HG02610 (cell line): ENCODE measurements around the gene CCDC28A.
"Not testable (repeated sequence)": the region's sequence is repeated elsewhere in the genome, so short reads cannot be mapped to it uniquely, and the experiment has no call there.

Experiments used
- ATAC-seq: cut with Tn5 transposase; IDR thresholded peaks from one replicate; pipeline ENCODE4 v1.9.1; 2021; ENCODE audit warnings: mild to moderate bottlenecking, moderate library complexity; ENCODE audit not compliant: unreplicated experiment

Gene CCDC28A

GRCh38 chr6:138773177-138774091 lies at the start of gene CCDC28A:
CCDC28A (plus strand) TSS chr6:138773769; CDS start chr6:138776121, 2,352 bp downstream.
- ATAC-seq, result peak; percentile 88

- ATAC-seq, result no peak
Measured at GRCh38 chr6:138724015-138724414, 49.6 kb upstream of the CCDC28A start.

DNA sequence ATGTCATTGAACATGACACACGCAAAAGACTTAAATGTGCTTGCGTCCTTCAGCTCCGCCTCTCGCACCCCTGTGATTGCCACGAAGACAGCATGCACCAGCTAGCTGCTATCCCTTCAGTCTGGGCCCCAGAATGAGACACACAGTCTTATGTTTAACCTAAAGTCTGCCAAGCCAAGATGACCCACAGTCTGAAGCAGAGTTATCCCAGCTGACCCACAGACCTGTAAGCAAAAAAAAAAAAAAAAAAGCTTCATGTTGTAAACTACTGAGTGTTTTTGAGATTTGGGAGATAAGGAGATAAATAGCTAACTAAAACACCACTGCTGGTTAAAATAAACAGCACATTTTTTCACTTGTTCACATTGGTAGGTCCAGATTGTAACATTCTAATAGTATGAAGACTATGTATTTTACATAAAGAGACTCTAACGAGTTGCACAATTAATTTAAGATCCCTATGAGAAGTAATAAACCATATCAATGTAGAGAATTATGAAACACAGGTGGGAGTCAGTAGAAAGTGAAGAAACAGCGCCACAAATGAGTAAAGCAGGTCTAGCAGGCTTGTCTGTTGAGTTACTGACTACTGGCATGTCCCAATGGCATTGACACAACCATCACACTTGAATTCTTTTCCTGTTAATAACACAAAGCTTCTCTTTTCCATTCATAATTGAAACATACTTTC lies 47.4 kb upstream of the CCDC28A start:
- no peak for ATAC-seq

GRCh38 chr6:138726757-138727097 lies 46.8 kb upstream of the CCDC28A start:
- no peak for ATAC-seq

- no peak for ATAC-seq
Measured at GRCh38 chr6:138727182-138727581, 46.4 kb upstream of the CCDC28A start.

- no peak for ATAC-seq
Measured at GRCh38 chr6:138728662-138729061, 44.9 kb upstream of the CCDC28A start.

GRCh38 chr6:138730037-138730436 lies 43.5 kb upstream of the CCDC28A start:
- ATAC-seq, result not testable (repeated sequence)

DNA sequence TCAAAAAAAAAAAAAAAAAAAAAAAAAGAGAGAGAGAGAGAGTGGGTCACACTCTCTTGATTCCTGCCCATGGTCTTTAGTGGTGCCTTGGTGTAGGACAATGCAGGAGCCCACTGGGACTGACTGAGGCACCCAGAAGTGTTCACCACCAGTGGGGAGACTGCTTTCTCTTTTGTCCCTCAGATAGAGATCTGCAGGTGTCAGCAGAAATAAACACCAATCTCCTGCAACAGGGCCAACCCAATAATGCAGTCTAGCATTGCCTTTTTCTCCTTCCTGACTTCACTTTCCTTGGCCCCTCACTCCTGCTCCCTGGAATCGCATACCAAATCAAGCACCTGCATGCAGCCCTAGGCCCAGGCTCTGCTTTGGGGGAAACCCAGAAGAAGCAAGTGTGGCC lies 39.0 kb upstream of the CCDC28A start:
- no peak for ATAC-seq

DNA sequence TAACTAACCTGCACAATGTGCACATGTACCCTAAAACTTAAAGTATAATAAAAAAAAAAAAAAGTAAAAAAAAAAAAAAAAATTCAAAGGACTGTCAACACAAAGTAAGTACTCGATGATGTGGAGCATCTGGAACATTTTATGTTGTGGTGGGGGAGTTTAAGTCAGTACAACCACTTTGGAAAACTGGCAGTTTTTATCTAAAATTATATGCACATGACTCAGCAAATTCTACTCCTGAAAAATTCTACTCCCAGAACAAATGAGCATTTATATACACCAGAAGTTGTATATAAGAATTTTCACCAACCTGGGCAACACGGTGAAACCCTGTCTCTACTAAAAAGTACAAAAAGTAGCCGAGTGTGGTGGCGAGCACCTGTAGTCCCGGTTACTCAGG lies 36.9 kb upstream of the CCDC28A start:
- no peak for ATAC-seq

DNA sequence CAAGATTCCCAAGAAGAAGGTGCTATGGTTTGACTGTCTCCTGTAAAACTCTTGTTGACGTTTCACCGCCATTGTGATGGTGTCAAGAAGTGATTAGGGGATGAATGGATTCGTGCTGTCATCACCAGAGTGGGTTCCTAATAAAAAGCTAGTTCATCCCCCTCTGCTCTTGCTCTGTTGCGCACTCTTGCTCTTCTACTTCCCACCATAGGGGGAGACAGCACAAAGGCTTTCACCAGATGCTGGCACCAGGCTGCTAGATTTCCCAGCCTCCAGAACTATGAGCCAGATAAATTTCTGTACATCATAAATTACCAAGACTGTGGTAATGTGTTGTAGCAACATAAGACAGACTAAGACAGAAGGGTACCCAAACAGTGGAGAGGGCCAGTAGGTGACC lies 21.6 kb upstream of the CCDC28A start:
- no peak for ATAC-seq

DNA sequence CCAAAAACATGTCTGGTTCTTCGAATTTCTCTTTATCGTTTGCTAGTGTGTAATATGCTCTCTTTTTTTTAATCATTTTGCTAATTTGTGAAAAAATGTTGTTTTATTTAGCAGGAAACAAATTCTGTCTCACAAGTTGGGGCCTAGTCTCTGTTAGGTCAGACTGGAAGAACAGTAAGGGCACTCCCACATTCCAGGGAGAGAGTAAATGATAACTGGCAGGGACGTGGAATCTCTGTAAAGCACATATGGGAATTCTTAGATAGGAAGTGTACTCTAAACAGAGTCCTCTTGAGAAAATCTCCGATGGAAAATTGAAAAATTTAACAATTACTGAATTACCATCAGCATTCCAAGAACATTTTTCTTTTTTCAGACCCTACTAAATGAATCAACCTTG lies 16.4 kb upstream of the CCDC28A start:
- no peak for ATAC-seq

- ATAC-seq, result no peak
Measured at GRCh38 chr6:138765896-138766655, 7.5 kb upstream of the CCDC28A start.

DNA sequence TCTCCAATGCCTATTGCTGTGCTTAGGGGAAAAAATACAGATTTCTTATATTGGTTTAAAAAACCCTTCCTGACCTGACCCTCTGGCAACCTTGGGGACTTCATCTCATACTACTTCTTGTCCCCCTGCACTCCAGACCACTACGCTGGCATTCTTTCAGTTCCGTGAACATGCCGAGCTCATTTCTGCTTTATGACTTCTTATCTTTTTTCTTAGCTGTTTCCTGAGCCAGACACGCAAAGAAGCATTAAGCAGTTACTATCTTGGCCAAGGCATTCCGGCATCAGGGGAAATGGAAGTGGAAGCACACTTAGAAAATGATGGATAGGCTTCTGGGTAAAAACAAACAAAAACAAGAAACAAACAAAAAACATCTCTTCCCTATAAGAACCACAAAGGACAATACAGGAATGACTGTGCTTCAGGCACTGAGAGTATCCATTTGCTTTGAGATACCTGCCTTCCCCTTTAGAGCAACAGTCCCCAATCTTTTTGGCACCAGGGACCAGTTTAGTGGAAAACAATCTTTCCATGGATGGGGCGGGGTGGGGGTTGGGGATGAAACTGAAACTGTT lies 4.4 kb upstream of the CCDC28A start:
- ATAC-seq, result no peak

DNA sequence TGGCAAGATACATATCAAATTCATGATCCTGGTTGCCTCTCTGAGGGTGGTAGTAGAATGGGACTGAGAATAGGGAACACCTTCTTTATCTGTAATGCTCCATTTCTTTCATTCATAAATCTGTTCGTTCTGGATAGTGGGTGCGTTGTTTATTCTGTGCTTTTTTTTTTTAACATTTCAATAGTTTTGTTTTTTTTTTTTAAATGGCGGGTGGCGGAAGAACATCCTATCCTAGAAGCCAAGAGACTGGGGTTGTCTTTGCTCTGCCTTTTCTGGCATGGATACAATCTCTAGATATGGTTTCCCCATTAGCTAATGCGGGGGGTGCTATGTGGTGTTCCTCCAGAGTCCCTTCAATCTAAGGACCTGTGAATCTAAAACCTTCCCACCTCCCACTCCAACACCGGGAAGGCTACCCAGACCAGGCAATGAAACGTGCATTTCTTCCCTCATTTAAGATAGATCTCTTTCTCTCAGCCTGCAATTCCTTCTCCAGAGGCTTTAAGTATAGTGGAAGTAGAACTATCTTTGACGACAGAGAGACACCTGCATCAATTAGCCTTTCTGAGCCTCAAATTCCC lies 883 bp upstream of the CCDC28A start:
- no peak for ATAC-seq

DNA sequence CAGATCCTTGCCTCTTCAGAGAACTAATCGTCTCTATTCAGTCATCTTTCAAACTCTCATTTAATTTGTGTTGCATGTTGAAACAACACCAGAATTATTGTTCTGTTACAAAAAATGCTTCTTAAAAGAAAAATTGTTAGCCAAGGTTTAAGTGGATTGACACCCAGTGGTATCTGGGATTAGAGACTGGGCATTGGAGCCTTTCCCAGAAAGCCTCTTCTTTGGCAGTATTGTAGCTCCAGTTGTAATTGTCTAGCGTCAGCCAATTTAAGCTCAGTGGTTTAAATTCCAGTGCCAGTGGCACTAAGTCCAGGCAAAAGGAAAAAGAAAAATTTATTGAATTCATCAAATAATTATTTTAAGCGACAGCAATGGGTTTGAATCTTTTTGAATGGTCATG lies 801 bp downstream of the CCDC28A start:
- no peak for ATAC-seq

DNA sequence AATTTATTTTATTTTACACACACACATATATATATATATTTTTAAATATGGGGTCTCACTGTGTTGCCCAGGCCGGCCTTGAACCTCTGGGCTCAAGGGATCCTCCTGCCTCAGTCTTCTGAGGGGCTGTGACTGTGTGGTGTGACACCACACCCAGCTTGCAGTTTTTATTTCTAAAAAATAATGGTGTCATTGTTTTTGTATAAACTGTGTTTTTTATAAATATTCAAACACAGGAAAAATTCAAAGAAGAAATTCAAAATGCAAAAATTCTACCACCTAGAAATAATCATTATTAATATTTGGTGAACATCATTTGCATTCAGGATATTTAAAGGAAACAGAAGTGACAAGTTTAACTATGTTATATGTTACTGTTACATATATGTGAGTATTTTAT lies 3.1 kb downstream of the CCDC28A start:
- no peak for ATAC-seq

DNA sequence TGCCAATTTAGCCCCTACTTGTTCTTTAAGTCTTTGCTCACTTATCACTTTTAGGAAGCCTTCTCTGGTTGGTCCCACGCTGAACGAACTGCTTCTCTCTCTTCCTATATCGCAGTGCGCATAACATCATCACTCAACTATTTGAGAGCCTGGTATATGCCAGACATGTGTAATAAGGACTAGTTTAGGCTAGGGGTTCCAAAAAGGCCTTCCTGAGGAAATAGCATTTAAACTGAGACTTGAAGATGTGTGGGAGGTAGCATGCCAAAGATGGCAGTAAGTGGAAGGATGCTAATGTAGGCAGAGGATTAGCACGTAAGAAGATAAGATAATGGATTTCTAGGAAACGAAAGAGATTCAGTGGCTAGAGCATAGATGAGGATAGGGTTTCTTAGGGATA lies 4.8 kb downstream of the CCDC28A start:
- no peak for ATAC-seq

DNA sequence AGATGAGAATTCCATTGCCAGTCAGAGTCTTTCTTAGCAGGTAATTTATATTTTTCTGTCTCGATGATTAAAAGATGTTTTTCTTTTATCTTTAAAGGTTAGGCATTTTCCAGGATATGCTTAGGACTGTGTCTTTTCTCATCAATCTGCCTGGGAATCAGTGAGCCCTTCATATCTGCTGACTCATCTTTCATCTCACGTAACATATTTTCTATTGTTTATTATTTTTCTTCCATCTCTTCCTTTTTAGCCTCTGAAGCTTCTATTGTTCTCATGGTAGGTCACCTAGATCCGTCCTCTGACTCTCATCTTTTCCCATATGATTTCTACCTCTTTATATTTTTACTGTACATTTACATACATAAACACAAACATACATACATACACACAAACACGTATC lies 8.7 kb downstream of the CCDC28A start:
- no peak for ATAC-seq

DNA sequence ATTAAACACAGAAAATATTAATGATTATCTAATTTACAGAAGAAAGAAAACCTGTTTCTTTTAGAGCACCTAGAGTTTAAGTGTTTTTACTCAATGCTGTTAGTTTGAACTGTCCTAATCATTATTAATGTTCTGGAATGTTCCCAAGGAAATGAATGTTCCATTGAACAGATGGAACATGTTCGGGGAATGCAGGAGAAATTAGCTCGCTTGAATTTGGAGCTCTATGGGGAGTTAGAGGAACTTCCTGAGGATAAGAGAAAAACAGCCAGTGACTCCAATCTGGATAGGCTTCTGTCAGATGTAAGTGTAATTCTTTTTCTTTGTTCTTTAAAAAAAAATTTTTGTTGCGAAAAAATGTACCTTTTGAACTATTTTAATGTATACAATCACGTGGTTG lies 11.5 kb downstream of the CCDC28A start:
- no peak for ATAC-seq

GRCh38 chr6:138785980-138786379 lies 12.4 kb downstream of the CCDC28A start:
- no peak for ATAC-seq

DNA sequence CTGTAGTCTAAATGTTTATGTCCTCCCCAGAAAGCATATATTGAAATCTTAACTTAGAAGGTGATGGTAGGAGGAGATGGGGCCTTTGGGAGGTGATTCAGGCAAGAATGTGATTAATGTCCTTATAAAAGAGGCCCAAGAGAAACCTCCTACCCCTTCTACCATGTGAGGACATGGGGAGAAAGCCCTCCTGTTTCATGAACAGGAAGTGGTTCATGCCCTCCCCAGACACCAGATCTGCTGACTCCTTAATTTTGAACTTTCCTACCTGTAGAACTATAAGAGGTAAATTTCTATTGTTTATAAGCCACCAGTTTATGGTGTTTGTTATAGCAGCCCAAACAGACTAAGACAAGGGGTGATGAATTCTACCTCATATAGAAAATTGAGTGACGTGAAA lies 13.6 kb downstream of the CCDC28A start:
- ATAC-seq, result no peak
